ENCODE results near the gene FBXO31. TPM values are rescaled to one million over a fixed set of nuclear protein-coding genes. Genes with fewer than 3 reads are reported as not detected.
"Not testable (repeated sequence)": the region's sequence is repeated elsewhere in the genome, so short reads cannot be mapped to it uniquely, and the experiment has no call there.

Gene FBXO31
- polyA plus RNA-seq, 6 donors from 2014 or later, result 7.5 to 23.9 (median 15.1) TPM

- H3K9me3 Mint-ChIP-seq, result no peaks in the 10 kb centered on the region
- peaks cover 0 to 8% of the 10 kb centered on the region in 2 donors for H3K36me3 Mint-ChIP-seq
- peak overlapping the region in 5 of 8 donors; percentile 16 to 68 (median 53) for H3K4me3 Mint-ChIP-seq
- H3K27me3 Mint-ChIP-seq, result no peaks in the 10 kb centered on the region
- H3K4me1 Mint-ChIP-seq, result peaks cover 4 to 30% (median 8%) of the 10 kb centered on the region in 3 donors
- ATAC-seq (ENCODE audit: low read depth in 2 of 2) (peak; percentile 16 to 58), DNase-seq (peak; percentile 11)
- H3K27ac Mint-ChIP-seq, result peak overlapping the region in 5 of 6 donors; percentile 49 to 88 (median 74)
These were observed 38.5 kb downstream of the FBXO31 start for GRCh38 chr16:87344931-87345631.

GRCh38 chr16:87344165-87344930, 39.2 kb downstream of the FBXO31 start:
- no peaks in the 10 kb centered on the region for H3K9me3 Mint-ChIP-seq
- peaks cover 0 to 10% of the 10 kb centered on the region in 2 donors for H3K36me3 Mint-ChIP-seq
- no peak for DNase-seq
- peak overlapping the region in 1 of 8 donors; percentile 24 for H3K4me3 Mint-ChIP-seq
- peak overlapping the region in 1 of 6 donors; percentile 51 for H3K27ac Mint-ChIP-seq
- H3K27me3 Mint-ChIP-seq, result no peaks in the 10 kb centered on the region
- ATAC-seq (ENCODE audit: low read depth in 2 of 2), result no peak
- peaks cover 2 to 27% (median 8%) of the 10 kb centered on the region in 3 donors for H3K4me1 Mint-ChIP-seq

GRCh38 chr16:87343753-87344050, 39.9 kb downstream of the FBXO31 start:
- no peak for DNase-seq
- Mint-ChIP-seq H3K4me1 (peaks cover 5 to 27% (median 13%) of the 10 kb centered on the region in 3 donors), H3K36me3 (peaks cover 6 to 16% of the 10 kb centered on the region in 2 donors), H3K27me3 (no peaks in the 10 kb centered on the region), H3K9me3 (no peaks in the 10 kb centered on the region), H3K27ac (peak overlapping the region in 1 of 6 donors; percentile 51), H3K4me3 (peak overlapping the region in 2 of 8 donors; percentile 32 to 61)
- ATAC-seq (ENCODE audit: low read depth in 2 of 2), result no peak

- H3K4me3 Mint-ChIP-seq, result peak overlapping the region in 1 of 8 donors; percentile 61
- H3K27me3 Mint-ChIP-seq, result no peaks in the 10 kb centered on the region
- H3K27ac Mint-ChIP-seq, result peak overlapping the region in 2 of 6 donors; percentile 51 to 90
- peaks cover 6 to 21% (median 14%) of the 10 kb centered on the region in 3 donors for H3K4me1 Mint-ChIP-seq
- H3K9me3 Mint-ChIP-seq, result no peaks in the 10 kb centered on the region
- ATAC-seq (ENCODE audit: low read depth in 2 of 2), result no peak
- peaks cover 7 to 19% of the 10 kb centered on the region in 2 donors for H3K36me3 Mint-ChIP-seq
- DNase-seq, result no peak
These were observed 40.4 kb downstream of the FBXO31 start for GRCh38 chr16:87342978-87343752.

- peaks cover 12 to 18% (median 14%) of the 10 kb centered on the region in 3 donors for H3K4me1 Mint-ChIP-seq
- DNase-seq (no peak), ATAC-seq (ENCODE audit: low read depth in 2 of 2) (no peak)
- H3K4me3 Mint-ChIP-seq, result no peak overlapping the region
- peaks cover 10 to 19% of the 10 kb centered on the region in 2 donors for H3K36me3 Mint-ChIP-seq
- H3K27ac Mint-ChIP-seq, result no peak overlapping the region
- no peaks in the 10 kb centered on the region for H3K27me3 Mint-ChIP-seq
- no peaks in the 10 kb centered on the region for H3K9me3 Mint-ChIP-seq
These were observed 41.1 kb downstream of the FBXO31 start for GRCh38 chr16:87342504-87342903.

- no peak overlapping the region for H3K27ac Mint-ChIP-seq
These were observed 43.4 kb downstream of the FBXO31 start for GRCh38 chr16:87340198-87340597.

GRCh38 chr16:87339724-87340105, 43.9 kb downstream of the FBXO31 start:
- Mint-ChIP-seq H3K4me1 (peaks cover 17 to 23% (median 19%) of the 10 kb centered on the region in 3 donors), H3K36me3 (peaks cover 10 to 11% of the 10 kb centered on the region in 2 donors)
- not testable (repeated sequence) for H3K4me3 Mint-ChIP-seq; DNase-seq; H3K27ac Mint-ChIP-seq; H3K9me3 Mint-ChIP-seq; H3K27me3 Mint-ChIP-seq; ATAC-seq (ENCODE audit: low read depth in 2 of 2)

More at GRCh38 chr16:87340198-87340597, 43.4 kb downstream of the FBXO31 start:
- H3K36me3 Mint-ChIP-seq, result peaks cover 10 to 12% of the 10 kb centered on the region in 2 donors
- peaks cover 18 to 23% (median 19%) of the 10 kb centered on the region in 3 donors for H3K4me1 Mint-ChIP-seq
- H3K27me3 Mint-ChIP-seq, result no peaks in the 10 kb centered on the region
- ATAC-seq (ENCODE audit: low read depth in 2 of 2), result no peak
- no peaks in the 10 kb centered on the region for H3K9me3 Mint-ChIP-seq
- H3K4me3 Mint-ChIP-seq, result no peak overlapping the region
- no peak for DNase-seq

- DNase-seq (no peak), ATAC-seq (ENCODE audit: low read depth in 2 of 2) (no peak)
- Mint-ChIP-seq H3K9me3 (no peaks in the 10 kb centered on the region), H3K27me3 (no peaks in the 10 kb centered on the region), H3K36me3 (peaks cover 10 to 11% of the 10 kb centered on the region in 2 donors), H3K4me3 (no peak overlapping the region), H3K4me1 (peaks cover 17 to 23% (median 19%) of the 10 kb centered on the region in 3 donors), H3K27ac (peak overlapping the region in 1 of 6 donors; percentile 67)
These were observed 44.4 kb downstream of the FBXO31 start for GRCh38 chr16:87339086-87339723.

- no peak for ATAC-seq (ENCODE audit: low read depth in 2 of 2)
- no peak for DNase-seq
- peak overlapping the region in 2 of 6 donors; percentile 38 to 67 for H3K27ac Mint-ChIP-seq
These were observed 45.3 kb downstream of the FBXO31 start for GRCh38 chr16:87338155-87338765.

GRCh38 chr16:87337262-87337771, 46.3 kb downstream of the FBXO31 start:
- DNase-seq, result no peak
- peak; percentile 44 to 46 for ATAC-seq (ENCODE audit: low read depth in 2 of 2)
- H3K27me3 Mint-ChIP-seq, result no peaks in the 10 kb centered on the region
- peaks cover 10 to 19% (median 19%) of the 10 kb centered on the region in 3 donors for H3K4me1 Mint-ChIP-seq
- H3K36me3 Mint-ChIP-seq, result peaks cover 10 to 11% of the 10 kb centered on the region in 2 donors
- H3K4me3 Mint-ChIP-seq, result peak overlapping the region in 7 of 8 donors; percentile 2 to 45 (median 33)
- H3K9me3 Mint-ChIP-seq, result no peaks in the 10 kb centered on the region
- H3K27ac Mint-ChIP-seq, result peak overlapping the region; percentile 4 to 94 (median 72)

More at GRCh38 chr16:87338155-87338765, 45.3 kb downstream of the FBXO31 start:
- Mint-ChIP-seq H3K4me1 (peaks cover 10 to 19% (median 19%) of the 10 kb centered on the region in 3 donors), H3K4me3 (no peak overlapping the region), H3K27me3 (no peaks in the 10 kb centered on the region), H3K9me3 (no peaks in the 10 kb centered on the region), H3K36me3 (peaks cover 10 to 11% of the 10 kb centered on the region in 2 donors)

- H3K36me3 Mint-ChIP-seq, result peaks cover 10 to 11% of the 10 kb centered on the region in 2 donors
These were observed 46.9 kb downstream of the FBXO31 start for GRCh38 chr16:87336434-87337240.

More at GRCh38 chr16:87336434-87337240, 46.9 kb downstream of the FBXO31 start:
- Mint-ChIP-seq H3K9me3 (no peaks in the 10 kb centered on the region), H3K4me1 (peaks cover 10 to 19% (median 19%) of the 10 kb centered on the region in 3 donors), H3K4me3 (peak overlapping the region in 1 of 8 donors; percentile 33), H3K27me3 (no peaks in the 10 kb centered on the region), H3K27ac (peak overlapping the region in 2 of 6 donors; percentile 76 to 91)
- DNase-seq (no peak), ATAC-seq (ENCODE audit: low read depth in 2 of 2) (peak; percentile 39 to 55)
